ENCODE results near the gene SATB2.

- no peak for TF ChIP-seq CTCF (conservative IDR thresholded peaks at IDR 0.05)
- TF ChIP-seq ZFX (IDR thresholded peaks at IDR 0.05): no peak
Observed at GRCh38 chr2:199307461-199307860, 150.3 kb downstream of the SATB2 start.

Measured in C4-2B (cell line).